Measurements from ENCODE around the gene SLC25A47. TPM values are rescaled to one million over a fixed set of nuclear protein-coding genes. Genes with fewer than 3 reads are reported as not detected.

Gene SLC25A47
- total RNA-seq, 1 experiment from 2014 or later, result 0.13 TPM

GRCh38 chr14:100341301-100342031 lies 18.3 kb downstream of the SLC25A47 start:
- no peak overlapping the region for H3K27ac ChIP-seq (ENCODE audit: insufficient read length, low read depth, low read length)
- no peaks in the 10 kb centered on the region for H3K23me2 ChIP-seq (ENCODE audit: insufficient read length, low read depth, low read length, poor library complexity, severe bottlenecking)
- H3K14ac ChIP-seq (ENCODE audit: insufficient read depth, low read length), result no peak overlapping the region
- no peak overlapping the region for H3K9ac ChIP-seq (ENCODE audit: extremely low read depth, insufficient read length, low read length)
- no peaks in the 10 kb centered on the region for H3K9me3 ChIP-seq (ENCODE audit: control insufficient read depth, low read depth, low read length)
- H3T11ph ChIP-seq (ENCODE audit: low read length), result no peak overlapping the region
- H2BK120ac ChIP-seq (ENCODE audit: low read depth, low read length, poor library complexity, severe bottlenecking), result no peak overlapping the region
- H3K4ac ChIP-seq (ENCODE audit: low read depth, low read length), result no peak overlapping the region
- H2AK5ac ChIP-seq (ENCODE audit: insufficient read length, low read length), result no peak overlapping the region
- H4K91ac ChIP-seq (ENCODE audit: insufficient read length, low read depth, low read length), result no peak overlapping the region
- Mint-ChIP-seq H3K36me3 (ENCODE audit: insufficient read depth in 1 of 3, low read depth in 3 of 3) (peaks cover 45 to 77% (median 74%) of the 10 kb centered on the region in 3 experiments; a peak in 6 of 7 replicates), H3K4me1 (no peaks in the 10 kb centered on the region), H3K27ac (peak overlapping the region in 1 of 3 experiments; percentile 39; a peak in 2 of 7 replicates), H3K9me3 (no peaks in the 10 kb centered on the region; a peak in 1 of 5 replicates), H3K27me3 (ENCODE audit: low read depth) (no peaks in the 10 kb centered on the region), H3K4me3 (no peak overlapping the region)
- H4K5ac ChIP-seq (ENCODE audit: insufficient read length, low read depth, low read length), result no peak overlapping the region
- H2BK15ac ChIP-seq (ENCODE audit: low read depth, low read length), result no peak overlapping the region
- H3K27me3 ChIP-seq (ENCODE audit: insufficient read depth, low read length), result no peaks in the 10 kb centered on the region
- no peak overlapping the region for H2AFZ ChIP-seq (ENCODE audit: low read length)
- no peak for DNase-seq
- H3K56ac ChIP-seq (ENCODE audit: insufficient read length, low read depth, low read length), result no peak overlapping the region
- no peaks in the 10 kb centered on the region for H3K79me1 ChIP-seq (ENCODE audit: insufficient read depth, low read depth, low read length, poor library complexity, severe bottlenecking)
- H4K20me1 ChIP-seq (ENCODE audit: control insufficient read depth, insufficient read depth, insufficient read length), result no peaks in the 10 kb centered on the region
- H3K4me2 ChIP-seq (ENCODE audit: insufficient read depth, insufficient read length, low read length), result no peak overlapping the region
- H3K79me2 ChIP-seq (ENCODE audit: insufficient read depth, low read length), result no peaks in the 10 kb centered on the region
- no peak overlapping the region for H2BK12ac ChIP-seq (ENCODE audit: insufficient read length, low read depth, low read length)
- H2BK20ac ChIP-seq (ENCODE audit: low read depth, low read length, poor library complexity, severe bottlenecking), result no peak overlapping the region
- no peak overlapping the region for H4K8ac ChIP-seq (replicated peaks; ENCODE audit: insufficient read length, low read depth, low read length)
- TF ChIP-seq, protein P1, sequence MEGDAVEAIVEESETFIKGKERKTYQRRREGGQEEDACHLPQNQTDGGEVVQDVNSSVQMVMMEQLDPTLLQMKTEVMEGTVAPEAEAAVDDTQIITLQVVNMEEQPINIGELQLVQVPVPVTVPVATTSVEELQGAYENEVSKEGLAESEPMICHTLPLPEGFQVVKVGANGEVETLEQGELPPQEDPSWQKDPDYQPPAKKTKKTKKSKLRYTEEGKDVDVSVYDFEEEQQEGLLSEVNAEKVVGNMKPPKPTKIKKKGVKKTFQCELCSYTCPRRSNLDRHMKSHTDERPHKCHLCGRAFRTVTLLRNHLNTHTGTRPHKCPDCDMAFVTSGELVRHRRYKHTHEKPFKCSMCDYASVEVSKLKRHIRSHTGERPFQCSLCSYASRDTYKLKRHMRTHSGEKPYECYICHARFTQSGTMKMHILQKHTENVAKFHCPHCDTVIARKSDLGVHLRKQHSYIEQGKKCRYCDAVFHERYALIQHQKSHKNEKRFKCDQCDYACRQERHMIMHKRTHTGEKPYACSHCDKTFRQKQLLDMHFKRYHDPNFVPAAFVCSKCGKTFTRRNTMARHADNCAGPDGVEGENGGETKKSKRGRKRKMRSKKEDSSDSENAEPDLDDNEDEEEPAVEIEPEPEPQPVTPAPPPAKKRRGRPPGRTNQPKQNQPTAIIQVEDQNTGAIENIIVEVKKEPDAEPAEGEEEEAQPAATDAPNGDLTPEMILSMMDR (conservative IDR thresholded peaks at IDR 0.05), result no peak
- H3K18ac ChIP-seq (ENCODE audit: insufficient read length, low read depth, low read length), result no peak overlapping the region
- no peaks in the 10 kb centered on the region for H3K4me1 ChIP-seq (ENCODE audit: insufficient read depth, low read length)
- H3K23ac ChIP-seq (ENCODE audit: insufficient read length, low read depth, low read length), result no peak overlapping the region
- WGBS (ENCODE audit: extremely low coverage, insufficient read length, low lambda C conversion rate), result no CpG with 5 or more reads among the region's 8 CpGs
- no peak overlapping the region for H2BK5ac ChIP-seq (ENCODE audit: insufficient read length, low read length)
